ENCODE results near the gene RIN3. TPM values are rescaled to one million over a fixed set of nuclear protein-coding genes. Genes with fewer than 3 reads are reported as not detected.

The RIN3 gene
- total and polyA plus RNA-seq, 10 of the 15 experiments (the other 5 are each of a cell fraction or from before 2014, with no cell fraction given) = 0.91 to 23.3 (median 6.3) TPM

DNA sequence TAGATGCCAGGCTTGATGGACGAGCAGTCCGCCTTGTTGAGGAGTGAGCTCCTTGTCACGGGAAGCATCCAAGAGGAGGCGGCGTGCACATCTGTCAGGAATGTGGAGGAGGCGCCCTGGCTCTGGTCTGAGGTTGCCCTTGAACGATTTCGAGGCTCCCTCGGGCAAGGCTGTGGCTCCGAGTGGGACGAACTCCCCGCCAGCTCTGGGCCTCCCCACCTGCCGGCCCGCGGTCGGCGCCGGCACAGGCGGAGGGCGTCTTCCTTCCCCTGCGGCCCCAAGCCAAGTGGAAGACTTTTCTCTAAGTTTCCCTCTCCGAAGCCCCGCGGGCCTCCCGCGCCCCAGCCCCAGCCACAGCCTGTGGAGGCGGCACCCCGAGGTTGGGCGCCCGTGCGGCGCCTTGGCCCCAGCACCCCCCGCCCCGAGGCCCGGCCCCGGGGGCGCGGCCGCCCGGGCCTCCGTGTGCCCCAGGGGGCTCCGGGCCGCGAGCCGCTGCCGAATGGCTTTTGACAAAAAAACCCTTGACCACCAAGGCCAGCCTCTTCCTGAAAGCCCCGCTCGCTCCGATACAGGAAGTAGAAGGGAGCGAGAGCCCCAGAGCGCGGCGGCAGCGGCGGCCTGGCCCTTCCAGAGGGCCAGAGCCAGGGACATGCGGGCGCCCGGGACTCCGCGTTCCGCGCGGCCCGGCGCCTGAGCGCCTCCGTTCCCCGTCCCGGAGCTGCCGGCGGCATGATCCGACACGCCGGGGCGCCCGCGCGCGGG lies at the start of gene RIN3 (continued):
- TF ChIP-seq ETV6 (conservative IDR thresholded peaks at IDR 0.05 in 1 of 2, IDR thresholded peaks at IDR 0.05 in 1 of 2; ENCODE audit: borderline replicate concordance in 1 of 2, low read depth in 1 of 2) (no peak), ELK1 (IDR thresholded peaks at IDR 0.05; ENCODE audit: low read depth, low read length) (no peak), BMI1 (IDR thresholded peaks at IDR 0.05; ENCODE audit: borderline replicate concordance) (no peak), RCOR1 (conservative IDR thresholded peaks at IDR 0.05; ENCODE audit: low read depth, low read length) (no peak), RBBP5 (conservative IDR thresholded peaks at IDR 0.05) (no peak), PAX8 (IDR thresholded peaks at IDR 0.05) (no peak), CHD4 (IDR thresholded peaks at IDR 0.05) (no peak), ESRRA (IDR thresholded peaks at IDR 0.05; ENCODE audit: low read length) (no peak), CEBPB (IDR thresholded peaks at IDR 0.05; ENCODE audit: borderline replicate concordance in 1 of 2, low read depth in 2 of 2, low read length in 2 of 2) (no peak), RELA (IDR thresholded peaks at IDR 0.05; ENCODE audit: borderline replicate concordance, partially characterized antibody) (no peak), NR2C1 (IDR thresholded peaks at IDR 0.05) (0 out of 2 replicates have a peak, but pooled peaks have one; percentile 24), TAF1 (IDR thresholded peaks at IDR 0.05; ENCODE audit: borderline replicate concordance, low read depth, low read length) (0 out of 2 replicates have a peak, but pooled peaks have one; percentile 33), STAT3 (IDR thresholded peaks at IDR 0.05; ENCODE audit: low read depth, low read length) (no peak), LARP7 (IDR thresholded peaks at IDR 0.05) (peak; percentile 94), POU2F2 (IDR thresholded peaks at IDR 0.05; ENCODE audit: borderline replicate concordance, low read depth, low read length) (no peak), SMARCA5 (IDR thresholded peaks at IDR 0.05) (peak; percentile 37; the same call in 1 of the 2 replicates), TBL1XR1 (IDR thresholded peaks at IDR 0.05; ENCODE audit: low read depth, low read length) (no peak), KLF5 (IDR thresholded peaks at IDR 0.05; ENCODE audit: partially characterized antibody) (no peak), SREBF1 (IDR thresholded peaks at IDR 0.05; ENCODE audit: low read length) (no peak), CBX3 (IDR thresholded peaks at IDR 0.05; ENCODE audit: borderline replicate concordance, low read depth) (no peak)
- TF ChIP-seq, protein P1, sequence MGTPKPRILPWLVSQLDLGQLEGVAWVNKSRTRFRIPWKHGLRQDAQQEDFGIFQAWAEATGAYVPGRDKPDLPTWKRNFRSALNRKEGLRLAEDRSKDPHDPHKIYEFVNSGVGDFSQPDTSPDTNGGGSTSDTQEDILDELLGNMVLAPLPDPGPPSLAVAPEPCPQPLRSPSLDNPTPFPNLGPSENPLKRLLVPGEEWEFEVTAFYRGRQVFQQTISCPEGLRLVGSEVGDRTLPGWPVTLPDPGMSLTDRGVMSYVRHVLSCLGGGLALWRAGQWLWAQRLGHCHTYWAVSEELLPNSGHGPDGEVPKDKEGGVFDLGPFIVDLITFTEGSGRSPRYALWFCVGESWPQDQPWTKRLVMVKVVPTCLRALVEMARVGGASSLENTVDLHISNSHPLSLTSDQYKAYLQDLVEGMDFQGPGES (IDR thresholded peaks at IDR 0.05) = no peak
- TF ChIP-seq, protein P2, sequence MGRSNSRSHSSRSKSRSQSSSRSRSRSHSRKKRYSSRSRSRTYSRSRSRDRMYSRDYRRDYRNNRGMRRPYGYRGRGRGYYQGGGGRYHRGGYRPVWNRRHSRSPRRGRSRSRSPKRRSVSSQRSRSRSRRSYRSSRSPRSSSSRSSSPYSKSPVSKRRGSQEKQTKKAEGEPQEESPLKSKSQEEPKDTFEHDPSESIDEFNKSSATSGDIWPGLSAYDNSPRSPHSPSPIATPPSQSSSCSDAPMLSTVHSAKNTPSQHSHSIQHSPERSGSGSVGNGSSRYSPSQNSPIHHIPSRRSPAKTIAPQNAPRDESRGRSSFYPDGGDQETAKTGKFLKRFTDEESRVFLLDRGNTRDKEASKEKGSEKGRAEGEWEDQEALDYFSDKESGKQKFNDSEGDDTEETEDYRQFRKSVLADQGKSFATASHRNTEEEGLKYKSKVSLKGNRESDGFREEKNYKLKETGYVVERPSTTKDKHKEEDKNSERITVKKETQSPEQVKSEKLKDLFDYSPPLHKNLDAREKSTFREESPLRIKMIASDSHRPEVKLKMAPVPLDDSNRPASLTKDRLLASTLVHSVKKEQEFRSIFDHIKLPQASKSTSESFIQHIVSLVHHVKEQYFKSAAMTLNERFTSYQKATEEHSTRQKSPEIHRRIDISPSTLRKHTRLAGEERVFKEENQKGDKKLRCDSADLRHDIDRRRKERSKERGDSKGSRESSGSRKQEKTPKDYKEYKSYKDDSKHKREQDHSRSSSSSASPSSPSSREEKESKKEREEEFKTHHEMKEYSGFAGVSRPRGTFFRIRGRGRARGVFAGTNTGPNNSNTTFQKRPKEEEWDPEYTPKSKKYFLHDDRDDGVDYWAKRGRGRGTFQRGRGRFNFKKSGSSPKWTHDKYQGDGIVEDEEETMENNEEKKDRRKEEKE (IDR thresholded peaks at IDR 0.05) = no peak
- TF ChIP-seq, protein P3, sequence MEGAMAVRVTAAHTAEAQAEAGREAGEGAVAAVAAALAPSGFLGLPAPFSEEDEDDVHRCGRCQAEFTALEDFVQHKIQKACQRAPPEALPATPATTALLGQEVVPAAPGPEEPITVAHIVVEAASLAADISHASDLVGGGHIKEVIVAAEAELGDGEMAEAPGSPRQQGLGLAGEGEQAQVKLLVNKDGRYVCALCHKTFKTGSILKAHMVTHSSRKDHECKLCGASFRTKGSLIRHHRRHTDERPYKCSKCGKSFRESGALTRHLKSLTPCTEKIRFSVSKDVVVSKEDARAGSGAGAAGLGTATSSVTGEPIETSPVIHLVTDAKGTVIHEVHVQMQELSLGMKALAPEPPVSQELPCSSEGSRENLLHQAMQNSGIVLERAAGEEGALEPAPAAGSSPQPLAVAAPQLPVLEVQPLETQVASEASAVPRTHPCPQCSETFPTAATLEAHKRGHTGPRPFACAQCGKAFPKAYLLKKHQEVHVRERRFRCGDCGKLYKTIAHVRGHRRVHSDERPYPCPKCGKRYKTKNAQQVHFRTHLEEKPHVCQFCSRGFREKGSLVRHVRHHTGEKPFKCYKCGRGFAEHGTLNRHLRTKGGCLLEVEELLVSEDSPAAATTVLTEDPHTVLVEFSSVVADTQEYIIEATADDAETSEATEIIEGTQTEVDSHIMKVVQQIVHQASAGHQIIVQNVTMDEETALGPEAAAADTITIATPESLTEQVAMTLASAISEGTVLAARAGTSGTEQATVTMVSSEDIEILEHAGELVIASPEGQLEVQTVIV (IDR thresholded peaks at IDR 0.05; ENCODE audit: borderline replicate concordance, partially characterized antibody) = no peak
